ENCODE results near the gene BAIAP2L1.

Gene BAIAP2L1

DNA sequence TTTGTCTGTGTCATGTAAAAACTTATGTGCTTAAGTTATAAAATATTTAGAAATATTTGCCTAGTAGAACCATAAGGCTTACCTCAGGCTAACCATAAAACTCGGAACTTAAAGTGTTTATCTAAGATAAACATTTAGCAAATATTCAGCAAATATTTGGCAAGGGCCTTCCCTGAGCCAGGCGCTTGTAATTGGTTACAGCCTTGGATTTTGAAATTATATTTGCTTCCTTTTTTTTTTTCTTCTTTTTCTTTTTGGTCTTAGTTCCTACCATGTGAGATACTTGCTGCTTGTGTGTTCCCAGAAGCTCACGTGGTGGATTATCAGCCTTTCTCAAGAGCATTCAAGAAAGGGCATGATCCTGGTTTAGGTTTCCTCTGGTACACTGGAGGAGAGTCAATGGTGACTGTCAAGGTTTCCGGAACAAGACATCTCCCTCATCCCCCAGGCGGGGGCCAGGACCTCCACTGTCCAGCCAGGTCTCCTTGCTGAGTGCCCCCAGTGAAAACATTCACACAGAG, 124.6 kb downstream of the BAIAP2L1 start:
- no peak for DNase-seq (ENCODE audit: low spot score)

DNA sequence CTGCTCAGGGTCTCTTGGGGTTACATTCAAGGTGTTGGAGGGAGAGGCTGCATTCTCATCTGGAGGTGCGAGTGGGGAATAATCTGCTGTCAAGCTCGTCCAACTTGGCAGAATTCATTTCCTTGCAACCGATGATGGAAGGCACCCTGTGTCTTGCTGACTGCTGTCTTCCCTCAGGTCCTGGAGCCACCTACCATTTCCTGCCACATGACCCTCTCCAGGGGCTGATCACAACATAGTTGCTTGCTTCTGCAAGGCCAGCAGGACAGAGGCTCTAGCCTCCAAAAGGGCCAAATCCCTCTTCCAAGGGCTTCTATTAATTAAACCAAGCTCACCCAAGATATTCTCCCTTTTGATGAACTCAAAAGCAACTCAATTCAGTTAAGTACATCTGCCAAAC, 133.6 kb downstream of the BAIAP2L1 start:
- DNase-seq (ENCODE audit: low spot score) = no peak

DNA sequence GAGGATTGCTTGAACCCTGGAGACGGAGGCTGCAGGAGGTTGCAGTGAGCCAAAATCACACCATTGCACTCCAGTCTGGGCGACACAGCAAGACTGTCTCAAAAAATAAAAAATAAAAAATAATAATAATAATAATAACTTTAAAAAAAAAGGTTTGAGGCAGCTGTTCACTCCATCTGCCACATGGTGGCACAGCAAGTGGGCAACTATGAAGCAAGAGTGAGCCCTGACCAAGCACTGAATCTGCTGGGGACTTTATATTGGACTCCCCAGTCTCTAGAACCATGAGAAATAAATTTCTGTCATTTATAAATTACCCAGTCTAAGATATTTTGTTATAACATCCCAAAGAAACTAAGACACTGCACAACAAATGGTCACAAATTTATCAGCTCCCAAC, 134.1 kb downstream of the BAIAP2L1 start:
- DNase-seq (ENCODE audit: low spot score) = no peak

DNA sequence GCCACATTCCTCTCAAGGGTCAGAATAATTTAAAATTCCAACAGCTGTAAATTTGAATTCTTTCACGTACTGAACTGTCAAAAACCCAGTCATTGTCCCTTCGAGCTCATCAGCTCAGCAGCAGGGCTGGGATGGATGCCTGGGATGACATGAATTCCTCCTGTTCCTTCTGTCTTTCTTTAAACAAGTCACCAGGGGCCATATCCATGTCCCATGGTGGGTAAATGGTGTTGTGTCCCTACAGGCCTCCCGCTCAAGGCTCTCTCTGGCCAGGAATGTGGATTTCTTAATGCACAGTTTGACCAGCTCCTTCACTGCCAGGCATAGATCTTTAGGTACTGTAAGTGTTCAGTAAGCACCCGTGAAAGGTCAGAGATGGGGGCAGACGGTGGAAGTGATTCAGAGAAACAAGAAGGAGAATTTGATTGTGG, 135.0 kb downstream of the BAIAP2L1 start:
- DNase-seq (ENCODE audit: low spot score) = no peak

DNA sequence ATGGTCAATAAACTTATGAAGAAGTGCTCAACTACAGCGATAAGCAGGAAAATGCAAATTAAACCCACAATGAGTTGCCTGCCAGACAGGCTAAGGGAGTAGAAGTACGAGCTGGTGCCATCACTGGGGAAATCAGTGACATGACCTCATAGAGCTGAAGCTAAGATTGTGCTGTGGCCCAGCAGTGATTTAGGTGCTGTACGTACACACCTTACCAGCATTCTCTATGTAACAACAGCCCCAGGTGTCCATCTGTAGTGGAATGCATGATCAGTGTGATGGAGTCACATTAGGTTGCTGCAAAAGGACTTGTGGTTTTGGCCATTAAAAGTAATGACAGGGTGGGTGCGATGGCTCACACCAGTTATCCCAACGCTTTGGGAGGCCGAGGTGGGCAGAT, 143.2 kb downstream of the BAIAP2L1 start:
- DNase-seq (ENCODE audit: low spot score) = no peak

DNA sequence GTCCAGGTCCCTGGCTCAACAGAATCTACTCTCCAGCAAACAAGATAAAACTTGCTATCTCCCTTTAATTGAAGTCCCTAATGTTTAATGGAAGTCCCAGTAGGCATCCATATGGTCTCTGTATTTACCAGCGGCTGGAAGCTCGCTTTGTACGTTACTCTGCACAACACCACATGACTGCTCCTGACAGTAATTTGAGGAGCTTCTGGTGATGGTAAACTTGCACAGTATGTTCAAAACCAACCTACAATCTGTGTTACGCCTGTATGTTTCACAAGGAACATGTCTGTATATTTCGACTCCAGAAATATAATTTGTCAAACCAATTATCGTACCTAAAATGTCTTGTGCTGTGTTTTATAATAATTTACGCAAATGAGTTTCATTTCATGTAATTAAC, 144.5 kb downstream of the BAIAP2L1 start:
- DNase-seq (ENCODE audit: low spot score) = no peak

DNA sequence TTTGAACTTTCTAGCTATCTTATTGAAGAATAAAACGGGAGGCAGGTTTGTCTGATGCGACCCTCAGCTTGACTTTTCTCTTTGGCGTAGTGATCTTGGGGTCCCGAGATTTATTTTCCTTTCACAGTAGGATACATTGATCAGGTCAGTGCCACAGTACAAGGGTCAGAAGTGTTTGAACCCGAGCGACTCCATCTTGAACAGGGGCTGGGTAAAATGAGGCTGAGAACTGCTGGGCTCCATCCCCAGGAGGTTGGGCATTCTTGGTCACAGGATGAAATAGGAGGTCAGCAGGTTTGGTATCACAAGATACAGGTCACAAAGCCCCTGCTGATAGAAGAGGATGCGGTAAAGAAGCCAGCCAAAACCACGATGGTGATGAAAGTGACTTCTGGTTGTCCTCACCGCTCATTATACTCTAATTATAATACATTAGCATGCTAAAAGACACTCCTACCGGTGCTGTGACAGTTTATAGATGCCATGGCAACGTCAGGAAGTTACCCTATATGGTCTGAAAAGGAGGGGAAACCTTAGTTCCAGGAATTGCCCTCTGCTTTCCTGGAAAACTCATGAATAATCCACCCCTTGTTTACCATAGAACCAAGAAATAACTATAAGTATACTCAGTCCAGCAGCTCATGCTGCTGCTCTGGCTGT, 145.8 kb downstream of the BAIAP2L1 start:
- DNase-seq (ENCODE audit: low spot score) = no peak

DNA sequence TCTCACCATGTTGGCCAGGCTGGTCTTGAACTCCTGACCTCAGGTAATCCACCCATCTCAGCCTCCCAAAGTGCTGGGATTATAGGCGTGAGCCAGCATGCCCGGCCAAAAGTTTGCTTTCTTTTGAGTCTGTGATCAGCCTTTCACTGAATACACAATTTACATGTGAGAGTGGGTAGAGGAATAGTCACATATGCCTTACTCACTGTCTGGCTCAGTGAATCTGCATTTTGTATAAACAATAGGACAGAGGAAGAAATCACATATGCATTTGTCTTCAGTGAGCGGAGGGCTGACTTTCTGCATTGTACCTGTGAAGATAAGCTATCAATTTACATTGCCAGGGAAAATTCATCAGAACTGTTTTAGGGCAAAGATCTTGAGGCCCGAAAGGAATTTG, 146.4 kb downstream of the BAIAP2L1 start:
- no peak for DNase-seq (ENCODE audit: low spot score)

DNA sequence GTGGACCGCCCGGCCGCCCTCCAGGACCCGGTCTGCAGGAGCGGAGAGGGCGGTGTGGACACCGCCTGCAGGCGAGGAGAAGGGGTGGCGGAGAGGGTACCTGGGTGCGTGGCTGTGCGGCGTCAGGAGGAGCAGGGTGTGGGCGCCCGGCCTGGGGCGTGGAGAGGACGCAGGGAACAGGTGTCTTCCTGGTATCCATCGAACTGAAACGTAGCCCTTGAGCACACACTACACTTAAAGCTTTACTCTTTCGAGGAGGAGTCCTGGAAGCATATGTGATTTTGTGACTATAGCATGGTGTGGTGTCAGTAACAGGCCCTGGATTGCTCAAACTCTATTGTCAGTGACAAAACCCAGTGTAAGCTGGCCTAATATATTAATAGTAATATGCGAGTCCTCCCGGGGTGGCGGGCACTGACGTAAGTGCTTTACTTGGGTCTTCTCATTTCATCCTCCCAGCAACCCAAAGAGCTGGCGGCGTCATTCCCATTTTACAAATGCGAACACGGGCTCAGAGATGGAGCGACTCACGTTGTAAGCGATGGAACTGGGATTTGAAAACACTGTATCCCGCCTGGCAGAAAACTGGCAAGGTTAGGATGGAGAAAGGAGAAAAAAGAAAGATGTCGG, 148.3 kb downstream of the BAIAP2L1 start:
- DNase-seq (ENCODE audit: low spot score) = no peak

DNA sequence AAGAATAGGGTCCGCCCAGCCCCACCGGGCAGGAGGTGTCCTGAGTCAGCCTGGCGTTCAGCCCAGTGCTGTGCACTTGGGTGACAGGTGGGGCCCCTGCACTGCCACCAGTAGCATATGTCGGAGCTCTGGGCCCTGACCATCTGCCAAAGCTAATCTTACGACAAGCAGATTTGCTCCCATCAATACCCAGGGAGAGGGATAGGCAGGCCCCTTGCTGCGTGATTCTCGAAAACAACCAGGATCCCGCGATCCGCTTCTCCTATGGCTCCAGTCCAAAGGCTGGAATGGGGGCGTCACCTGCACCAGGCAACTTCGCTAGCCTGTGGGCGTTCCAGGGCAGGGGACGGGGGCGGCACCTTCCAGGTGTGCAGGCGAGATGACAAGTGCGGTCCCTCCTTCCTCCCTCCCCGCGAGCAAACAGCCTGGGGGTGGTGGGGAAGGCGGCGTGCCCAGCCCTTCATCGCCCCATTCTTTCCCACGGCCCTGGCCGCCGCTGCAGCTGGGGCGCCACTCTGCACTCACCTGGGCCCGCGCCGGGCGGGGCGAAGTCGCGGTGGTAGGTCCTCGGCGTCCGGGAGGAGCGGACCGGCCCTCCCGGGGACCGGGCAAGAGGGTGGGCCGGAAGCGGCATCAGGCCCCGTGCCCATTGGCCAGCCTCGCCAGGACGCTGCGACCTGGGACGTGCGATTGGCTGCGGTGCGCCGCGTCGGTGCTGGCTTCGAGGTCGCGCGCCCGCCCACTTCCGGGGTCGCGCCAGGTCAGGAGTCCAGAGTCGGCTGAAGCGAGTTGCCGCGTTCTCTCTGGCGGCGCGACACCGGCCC, 149.1 kb downstream of the BAIAP2L1 start, which contains the start of gene TECPR1:
TSS of gene TECPR1 (minus strand) at position 632 of the 824 bp plus-strand sequence. CDS start 6,086 bp downstream, outside the sequence.
- DNase-seq (ENCODE audit: low spot score) = peak; percentile 92

DNA sequence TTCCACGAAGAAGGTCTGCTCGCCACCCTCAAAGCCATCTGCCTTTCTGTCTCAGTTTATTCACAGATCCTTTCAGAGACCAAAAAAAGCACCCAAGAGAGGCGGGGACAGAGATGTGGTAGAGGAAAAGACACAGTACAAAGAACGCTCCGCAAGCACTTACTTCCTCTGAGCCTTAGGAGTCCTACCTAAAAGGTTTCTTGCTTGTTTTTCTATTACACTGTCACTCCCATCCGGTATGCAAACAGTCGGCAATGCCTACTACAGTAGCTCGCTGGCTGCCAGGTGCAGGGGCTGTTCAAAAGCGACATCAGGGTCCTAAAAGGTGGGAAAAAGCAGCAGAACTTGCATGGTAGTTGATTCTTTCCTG, 149.7 kb downstream of the BAIAP2L1 start:
- DNase-seq (ENCODE audit: low spot score) = no peak

DNA sequence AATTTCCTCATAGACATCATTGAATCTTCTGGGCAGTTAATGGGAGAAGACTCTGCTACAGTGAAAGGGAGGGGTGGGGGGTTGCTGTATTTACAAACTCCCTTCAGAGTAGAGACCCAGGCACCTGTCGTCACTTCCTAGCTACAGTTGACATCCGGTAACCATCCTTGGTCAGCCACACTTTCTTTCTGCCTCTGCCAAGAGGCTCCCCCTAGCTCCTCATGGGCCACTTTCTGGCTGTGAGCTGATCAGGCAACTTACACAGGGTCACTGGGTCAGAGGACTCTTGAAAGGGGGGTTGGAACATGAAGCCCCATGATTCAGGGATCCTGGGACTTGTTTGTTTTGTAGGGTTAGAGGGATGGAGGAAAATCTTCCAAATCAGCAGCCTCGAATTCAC, 150.1 kb downstream of the BAIAP2L1 start:
- no peak for DNase-seq (ENCODE audit: low spot score)

DNA sequence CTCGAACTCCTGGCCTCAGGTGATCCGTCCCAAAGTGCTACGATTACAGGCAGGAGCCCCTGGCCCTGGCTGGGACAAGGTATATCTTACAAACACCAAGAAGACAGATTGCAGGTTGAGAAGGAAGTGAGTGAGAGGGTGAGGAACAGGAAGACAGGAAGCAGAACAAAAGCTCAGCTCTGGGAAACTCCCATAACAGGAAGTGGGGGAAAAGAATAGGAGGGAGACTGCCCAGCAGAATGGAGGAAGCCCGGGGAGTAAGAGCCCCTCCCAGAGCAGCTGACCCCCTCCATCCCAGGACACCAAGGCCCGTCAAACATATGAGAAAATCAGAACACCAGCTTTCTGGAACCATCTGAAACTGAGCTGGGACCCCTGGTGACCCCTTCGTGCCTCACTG, 151.8 kb downstream of the BAIAP2L1 start:
- no peak for DNase-seq (ENCODE audit: low spot score)

DNA sequence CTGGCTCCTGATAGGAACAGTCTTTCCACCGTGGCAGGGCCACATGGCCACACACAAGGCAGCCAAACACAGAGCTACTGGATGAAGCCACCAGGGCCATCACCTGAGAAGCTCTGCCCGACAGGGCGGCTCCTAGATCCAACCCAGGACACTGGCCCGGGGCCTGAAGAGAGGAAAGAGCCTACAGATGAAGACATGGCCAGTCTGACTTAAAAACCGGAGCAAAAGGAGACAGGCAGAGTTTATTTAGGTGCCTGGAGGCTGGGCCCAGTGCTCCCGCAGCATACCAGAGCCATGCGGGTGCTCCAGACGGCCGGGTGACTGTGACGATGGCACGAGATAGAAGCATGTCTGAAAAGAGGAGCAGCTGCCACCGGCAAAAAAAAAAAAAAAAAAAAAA, 152.7 kb downstream of the BAIAP2L1 start:
- DNase-seq (ENCODE audit: low spot score) = no peak

DNA sequence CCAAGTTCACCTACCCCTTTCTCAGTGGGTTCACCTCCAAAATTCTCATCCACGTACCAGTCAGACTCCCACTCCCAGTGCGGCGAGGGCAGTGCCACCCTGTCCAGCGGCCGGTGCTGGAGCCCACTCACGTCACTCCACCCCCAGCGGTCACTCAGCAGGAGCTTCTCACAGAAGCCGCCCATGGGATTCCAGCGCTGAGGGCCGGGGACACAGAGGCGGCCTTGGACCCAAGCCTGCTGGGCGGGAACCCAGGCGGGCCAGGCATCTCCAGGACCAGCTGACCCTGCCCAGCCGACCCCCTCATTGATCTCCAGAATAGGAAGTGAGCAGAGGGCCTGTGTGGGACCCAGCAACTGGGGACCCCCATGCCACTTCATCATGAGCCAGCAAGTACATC, 156.0 kb downstream of the BAIAP2L1 start:
- no peak for DNase-seq (ENCODE audit: low spot score)

DNA sequence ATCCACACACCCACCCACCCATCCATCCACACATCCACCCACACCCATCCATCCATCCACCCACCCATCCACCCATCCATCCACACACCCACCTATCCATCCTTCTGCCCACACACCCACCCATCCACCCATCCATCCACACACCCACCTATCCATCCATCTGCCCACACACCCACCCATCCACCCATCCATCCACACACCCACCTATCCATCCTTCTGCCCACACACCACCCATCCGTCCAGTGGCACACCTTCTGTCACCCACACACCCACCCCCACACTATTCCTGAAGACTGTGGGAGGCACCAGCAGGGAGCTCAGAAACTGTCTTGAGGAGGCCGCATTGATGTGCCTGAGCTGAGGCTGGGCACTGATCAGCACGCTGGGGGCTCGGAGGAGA, 158.0 kb downstream of the BAIAP2L1 start:
- no peak for DNase-seq (ENCODE audit: low spot score)

DNA sequence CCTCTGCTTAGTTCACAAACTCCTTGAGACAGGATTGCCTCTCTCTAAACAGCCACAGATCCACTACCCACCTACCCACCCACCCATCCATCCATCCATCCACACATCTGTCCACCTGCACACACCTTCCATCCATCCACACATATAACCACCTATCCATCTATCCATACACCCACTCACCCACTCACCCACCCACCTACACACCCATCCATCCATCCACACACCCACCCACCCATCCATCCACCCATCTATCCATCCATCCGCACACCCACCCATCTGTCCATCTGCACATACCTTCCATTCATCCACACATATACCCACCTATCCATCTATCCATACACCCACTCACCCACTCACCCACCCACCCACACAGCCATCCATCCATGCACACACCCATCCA, 158.5 kb downstream of the BAIAP2L1 start:
- DNase-seq (ENCODE audit: low spot score) = no peak

DNA sequence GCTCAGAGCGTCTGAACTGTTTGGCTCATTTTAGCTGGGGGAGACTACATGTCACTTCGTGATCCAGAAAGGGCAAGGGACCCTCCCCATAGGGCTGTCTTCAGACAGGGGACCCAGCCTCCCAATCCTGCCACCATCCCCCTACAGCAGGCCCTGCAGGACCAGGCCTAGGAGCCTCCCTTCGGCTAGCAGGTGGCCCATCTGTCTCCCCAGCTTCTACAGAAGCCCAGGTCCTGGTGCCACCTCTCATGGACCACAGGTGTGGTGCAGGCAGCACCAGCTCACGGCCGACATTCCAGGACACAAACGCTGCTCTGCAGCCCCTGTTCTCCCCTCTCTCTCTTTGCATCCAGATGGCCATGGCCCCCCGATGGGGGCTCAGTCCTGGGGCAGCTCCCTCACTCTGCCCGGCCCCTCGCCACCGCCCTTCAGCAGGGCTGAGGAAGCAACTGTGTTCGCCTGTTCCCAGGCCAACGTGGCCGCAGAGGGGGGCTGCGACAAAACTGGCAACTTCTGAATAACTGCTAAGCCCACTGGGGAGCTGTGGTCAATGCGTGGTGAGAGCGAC, 159.1 kb downstream of the BAIAP2L1 start:
- no peak for DNase-seq (ENCODE audit: low spot score)
